ENCODE results near the gene ITGAV.

DNA sequence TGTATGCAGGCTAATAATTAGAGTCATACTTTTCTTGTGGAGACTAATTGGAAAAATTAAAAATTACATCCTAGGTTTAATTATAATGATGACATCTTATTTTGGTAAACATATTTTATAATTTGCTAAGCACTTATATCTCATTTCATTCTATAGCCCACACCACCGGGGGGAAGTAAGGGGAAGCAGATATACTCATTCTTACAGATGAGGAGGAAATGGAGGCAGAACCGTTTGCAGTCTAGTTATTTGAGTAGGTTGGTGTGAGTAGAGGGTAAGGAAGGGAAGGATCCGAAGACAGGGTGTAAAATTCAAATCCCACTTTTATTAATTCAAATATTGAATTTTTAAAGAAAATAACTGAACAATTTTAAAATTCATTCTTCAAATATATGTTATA lies 3.7 kb downstream of the ITGAV start:
- TF ChIP-seq POLR2AphosphoS5 (IDR thresholded peaks at IDR 0.05) (no peak), POLR2A (IDR thresholded peaks at IDR 0.05) (no peak), EP300 (IDR thresholded peaks at IDR 0.05) (no peak)
- TF ChIP-seq, protein P1, sequence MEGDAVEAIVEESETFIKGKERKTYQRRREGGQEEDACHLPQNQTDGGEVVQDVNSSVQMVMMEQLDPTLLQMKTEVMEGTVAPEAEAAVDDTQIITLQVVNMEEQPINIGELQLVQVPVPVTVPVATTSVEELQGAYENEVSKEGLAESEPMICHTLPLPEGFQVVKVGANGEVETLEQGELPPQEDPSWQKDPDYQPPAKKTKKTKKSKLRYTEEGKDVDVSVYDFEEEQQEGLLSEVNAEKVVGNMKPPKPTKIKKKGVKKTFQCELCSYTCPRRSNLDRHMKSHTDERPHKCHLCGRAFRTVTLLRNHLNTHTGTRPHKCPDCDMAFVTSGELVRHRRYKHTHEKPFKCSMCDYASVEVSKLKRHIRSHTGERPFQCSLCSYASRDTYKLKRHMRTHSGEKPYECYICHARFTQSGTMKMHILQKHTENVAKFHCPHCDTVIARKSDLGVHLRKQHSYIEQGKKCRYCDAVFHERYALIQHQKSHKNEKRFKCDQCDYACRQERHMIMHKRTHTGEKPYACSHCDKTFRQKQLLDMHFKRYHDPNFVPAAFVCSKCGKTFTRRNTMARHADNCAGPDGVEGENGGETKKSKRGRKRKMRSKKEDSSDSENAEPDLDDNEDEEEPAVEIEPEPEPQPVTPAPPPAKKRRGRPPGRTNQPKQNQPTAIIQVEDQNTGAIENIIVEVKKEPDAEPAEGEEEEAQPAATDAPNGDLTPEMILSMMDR (IDR thresholded peaks at IDR 0.05) = no peak

All from sigmoid colon (tissue), 4 donors.